GM23248 (cell line): ENCODE measurements around the gene PIP4K2A.

Experiments
- EZH2 ChIP-seq: fragments of 200-600 bp; sonication (generic); IDR thresholded peaks from 2 replicates; pipeline ENCODE4 v1.6.1; 2018; ENCODE audit warnings: antibody characterized with exemption, mild to moderate bottlenecking; ENCODE audit not compliant: insufficient read depth, poor library complexity, severe bottlenecking
- EZH2phosphoT487 ChIP-seq: fragments of 200-600 bp; sonication (generic); IDR thresholded peaks from 2 replicates; pipeline ENCODE4 v1.6.1; 2018; ENCODE audit warnings: antibody characterized with exemption, moderate library complexity, mild to moderate bottlenecking, low read depth; ENCODE audit not compliant: insufficient read depth

GRCh38 chr10:22697101-22697500 lies 17.3 kb downstream of the PIP4K2A start:
- no peak for TF ChIP-seq EZH2phosphoT487
- TF ChIP-seq EZH2, result no peak
